Lower leg skin (tissue), 4 donors: ENCODE results near the gene BLM. TPM values are rescaled to one million over a fixed set of nuclear protein-coding genes. Genes with fewer than 3 reads are reported as not detected.

ENCODE experiments used
- DNase-seq, 2 donors: peaks; one replicate each; pipeline ENCODE4 v3.0.0-alpha.2; 2019; ENCODE audit warnings: low spot score in 2 of 2
- H3K4me3 ChIP-seq: fragments of 200-600 bp; sonication (generic); 2 replicates; pipeline ENCODE4 v1.5.1; 2017; ENCODE audit warnings: mild to moderate bottlenecking, low read depth; ENCODE audit not compliant: poor library complexity, severe bottlenecking
- POLR2A ChIP-seq, 2 donors: fragments of 450-650 bp; IDR thresholded peaks; one replicate each; pipeline ENCODE4 v1.6.1; 2016 to 2017; ENCODE audit warnings: antibody characterized with exemption in 2 of 2, mild to moderate bottlenecking in 1 of 2, moderate library complexity in 1 of 2
- WGBS, 2 donors: methylation state at CpG; one replicate each; pipeline ENCODE4 v1.1.5; 2018; 5-methylcytosine and 5-hydroxymethylcytosine counted together
- intact Hi-C: fragments of 100-400 bp; cut with DNase I; formaldehyde crosslinking; loops from one replicate; pipeline ENCODE4 v1.15.0; 2023; ENCODE audit warnings: low total_unique reads
- total RNA-seq, 4 donors: library from RNA; depleted of rRNA; stranded (reverse); fragments of >200 nt; gene quantifications; one replicate each; pipeline ENCODE4 v1.1.0, GENCODE V29; 2016
- TF ChIP-seq, protein P1 (sequence below), 3 donors: fragments of 450-650 bp; IDR thresholded peaks; one replicate each; pipeline ENCODE4 v1.5.1; 2016; ENCODE audit warnings: antibody characterized with exemption in 3 of 3, mild to moderate bottlenecking in 3 of 3, moderate library complexity in 2 of 3

Gene BLM
- total RNA-seq, 4 donors from 2014 or later, result 0.30 to 2.0 (median 0.45) TPM

GRCh38 chr15:90808517-90809235 lies 91.5 kb downstream of the BLM start:
- 77 to 86% methylated on average over 8 of the region's 8 CpGs for WGBS, 2 donors

GRCh38 chr15:90809536-90809935 lies 92.4 kb downstream of the BLM start:
- H3K4me3 ChIP-seq, result no peak overlapping the region
- no peak for DNase-seq
- TF ChIP-seq, protein P1, sequence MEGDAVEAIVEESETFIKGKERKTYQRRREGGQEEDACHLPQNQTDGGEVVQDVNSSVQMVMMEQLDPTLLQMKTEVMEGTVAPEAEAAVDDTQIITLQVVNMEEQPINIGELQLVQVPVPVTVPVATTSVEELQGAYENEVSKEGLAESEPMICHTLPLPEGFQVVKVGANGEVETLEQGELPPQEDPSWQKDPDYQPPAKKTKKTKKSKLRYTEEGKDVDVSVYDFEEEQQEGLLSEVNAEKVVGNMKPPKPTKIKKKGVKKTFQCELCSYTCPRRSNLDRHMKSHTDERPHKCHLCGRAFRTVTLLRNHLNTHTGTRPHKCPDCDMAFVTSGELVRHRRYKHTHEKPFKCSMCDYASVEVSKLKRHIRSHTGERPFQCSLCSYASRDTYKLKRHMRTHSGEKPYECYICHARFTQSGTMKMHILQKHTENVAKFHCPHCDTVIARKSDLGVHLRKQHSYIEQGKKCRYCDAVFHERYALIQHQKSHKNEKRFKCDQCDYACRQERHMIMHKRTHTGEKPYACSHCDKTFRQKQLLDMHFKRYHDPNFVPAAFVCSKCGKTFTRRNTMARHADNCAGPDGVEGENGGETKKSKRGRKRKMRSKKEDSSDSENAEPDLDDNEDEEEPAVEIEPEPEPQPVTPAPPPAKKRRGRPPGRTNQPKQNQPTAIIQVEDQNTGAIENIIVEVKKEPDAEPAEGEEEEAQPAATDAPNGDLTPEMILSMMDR (IDR thresholded peaks at IDR 0.05), result no peak
- no peak for TF ChIP-seq POLR2A (IDR thresholded peaks at IDR 0.05)
- WGBS, 2 donors, result 90 to 95% methylated on average over 4 of the region's 4 CpGs
- intact Hi-C loops, result no loop called here

More at GRCh38 chr15:90808517-90809235, 91.5 kb downstream of the BLM start:
- no peak overlapping the region for H3K4me3 ChIP-seq
- intact Hi-C loops, result no loop called here
- no peak for DNase-seq
- no peak for TF ChIP-seq POLR2A (IDR thresholded peaks at IDR 0.05)
- TF ChIP-seq, protein P1 (IDR thresholded peaks at IDR 0.05), result no peak

DNA sequence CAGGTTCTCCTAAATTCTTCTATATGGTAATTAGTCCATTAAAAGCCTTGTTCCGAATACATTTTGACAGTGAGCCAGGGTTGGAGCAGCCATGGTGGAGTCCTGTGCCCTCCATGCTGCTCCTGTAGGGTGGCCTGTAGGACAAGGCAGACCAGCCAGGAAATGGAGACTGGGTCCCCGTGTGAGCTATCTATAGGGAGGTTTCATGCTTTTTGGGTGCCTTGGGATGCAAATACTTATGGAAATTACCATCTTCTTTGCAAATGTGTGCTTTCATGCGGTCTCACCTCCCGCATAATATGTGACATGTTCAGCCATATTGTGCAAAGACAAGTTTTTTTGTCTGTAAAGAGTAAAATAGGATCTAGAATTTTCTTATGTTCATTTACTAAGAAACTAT lies 93.2 kb downstream of the BLM start:
- DNase-seq, result peak in 1 of 2 donors; percentile 20
- no peak overlapping the region for H3K4me3 ChIP-seq
- intact Hi-C loops, result no loop called here
- WGBS, 2 donors, result 95 to 96% methylated on average over 4 of the region's 4 CpGs
- no peak for TF ChIP-seq POLR2A (IDR thresholded peaks at IDR 0.05)
- TF ChIP-seq, protein P1 (IDR thresholded peaks at IDR 0.05), result no peak

- intact Hi-C loops, result no loop called here
- 76 to 88% methylated on average over 10 of the region's 10 CpGs for WGBS, 2 donors
- peak in 1 of 2 donors; percentile 57 for DNase-seq
- no peak overlapping the region for H3K4me3 ChIP-seq
- TF ChIP-seq, protein P1 (IDR thresholded peaks at IDR 0.05), result no peak
- no peak for TF ChIP-seq POLR2A (IDR thresholded peaks at IDR 0.05)
Measured at GRCh38 chr15:90812171-90812957, 95.2 kb downstream of the BLM start.

DNA sequence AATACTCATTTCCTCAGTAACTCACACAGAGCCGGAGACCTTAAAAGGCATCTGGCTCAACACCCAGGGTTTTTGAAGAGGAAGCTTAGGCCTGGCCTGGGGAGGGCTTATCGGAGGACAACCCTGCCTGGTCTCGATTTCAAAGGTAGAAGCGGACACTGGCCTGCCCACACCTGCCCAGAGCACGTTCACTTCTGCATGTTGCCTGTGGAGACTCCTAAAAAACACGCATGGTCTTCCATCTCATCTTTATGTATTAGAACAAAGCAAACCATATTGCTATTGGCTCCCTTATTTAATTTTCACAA lies 95.8 kb downstream of the BLM start:
- DNase-seq, result no peak
- intact Hi-C loops, result no loop called here
- WGBS, 2 donors, result 69 to 85% methylated on average over 6 of the region's 6 CpGs
- TF ChIP-seq, protein P1 (IDR thresholded peaks at IDR 0.05), result no peak
- TF ChIP-seq POLR2A (IDR thresholded peaks at IDR 0.05), result no peak
- no peak overlapping the region for H3K4me3 ChIP-seq
